Activated naive CD8-positive, alpha-beta T cell treated with anti-CD3 and anti-CD28 coated beads, Interleukin-2, amount 50 U/mL, for 16 hours (primary cell): ENCODE data around the gene CSNK1G1.
"Not testable (repeated sequence)": the region's sequence is repeated elsewhere in the genome, so short reads cannot be mapped to it uniquely, and the experiment has no call there.

Experiments
- DNase-seq: peaks from one replicate; pipeline ENCODE4 v3.0.0-alpha.2; 2020; ENCODE audit warnings: low read depth, low spot score

The CSNK1G1 gene

DNA sequence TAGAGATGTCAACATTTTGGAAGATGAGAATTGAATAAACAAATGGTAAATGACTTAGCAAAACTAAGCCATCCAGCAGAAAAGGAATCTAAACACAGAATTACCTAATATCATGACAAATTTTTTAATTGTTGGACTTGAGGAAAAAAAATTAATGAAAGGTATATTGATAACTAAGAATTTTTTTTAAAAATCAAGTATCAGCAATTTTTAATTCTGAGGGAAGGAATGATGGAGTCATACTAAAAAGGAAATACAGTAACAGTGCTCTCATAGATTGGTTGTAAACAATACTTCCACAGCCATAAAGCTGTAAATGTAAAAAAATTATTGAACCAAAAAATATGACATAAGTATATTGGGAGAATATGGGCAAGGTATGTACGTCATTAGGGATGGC lies 68.0 kb downstream of the CSNK1G1 start:
- no peak for DNase-seq

GRCh38 chr15:64286473-64286872 lies 69.5 kb downstream of the CSNK1G1 start:
- no peak for DNase-seq

DNA sequence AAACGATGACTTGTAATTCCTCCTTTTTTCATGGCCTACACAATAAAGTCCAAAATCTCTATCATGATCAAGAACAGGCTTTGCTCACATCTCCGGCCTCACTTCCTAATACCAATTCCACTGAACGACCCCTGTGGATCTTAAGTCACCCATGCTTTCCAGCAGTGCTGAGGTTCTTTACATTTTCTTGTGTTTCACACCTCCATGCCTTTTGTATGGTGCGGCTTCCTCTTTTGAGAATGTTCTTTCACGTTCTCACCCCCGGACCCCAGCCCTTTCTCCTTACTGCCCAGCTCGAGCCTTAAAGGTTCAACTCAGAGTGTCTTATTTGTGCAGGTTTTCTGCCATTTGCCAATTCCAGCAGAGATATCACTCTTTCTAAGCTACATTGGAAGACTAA lies 70.1 kb downstream of the CSNK1G1 start:
- no peak for DNase-seq

GRCh38 chr15:64285150-64285549 lies 70.8 kb downstream of the CSNK1G1 start:
- DNase-seq = no peak

- DNase-seq = no peak
These were observed 71.9 kb downstream of the CSNK1G1 start for GRCh38 chr15:64284042-64284441.

DNA sequence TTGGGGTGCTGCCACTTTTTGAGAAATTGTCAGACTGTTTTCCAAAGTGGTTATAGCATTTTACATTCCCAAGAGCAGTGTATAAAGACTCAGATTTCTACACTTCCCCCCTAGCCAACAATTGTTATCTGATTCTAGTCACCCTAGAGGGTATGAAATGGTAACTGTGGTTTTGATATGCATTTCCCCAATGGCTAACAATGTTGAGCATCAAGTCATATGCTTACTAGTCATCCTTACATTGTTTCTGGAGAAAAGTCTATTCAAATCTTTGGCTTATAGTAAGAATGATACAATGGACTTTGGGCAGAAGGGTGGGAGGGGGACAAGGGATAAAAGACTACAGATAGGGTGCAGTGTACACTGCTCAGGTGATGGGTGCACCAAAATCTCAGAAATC lies 73.3 kb downstream of the CSNK1G1 start:
- no peak for DNase-seq

DNA sequence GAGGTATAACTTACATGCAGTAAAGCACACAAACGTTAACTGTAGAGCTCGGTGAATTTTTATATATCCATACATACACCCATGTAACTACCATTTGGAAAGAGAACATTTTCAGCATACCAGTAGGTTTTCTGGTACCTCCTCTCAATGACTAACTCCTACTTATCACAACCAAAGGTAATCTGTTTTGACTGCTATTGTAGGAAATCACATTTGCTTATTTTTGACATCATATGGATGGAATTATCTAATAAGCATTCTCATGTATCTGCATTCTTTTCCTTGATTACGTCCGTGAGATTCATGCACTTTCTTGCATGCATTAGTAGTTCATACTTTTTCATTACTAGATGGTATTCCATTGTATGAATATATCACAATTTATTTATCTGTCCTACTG lies 76.8 kb downstream of the CSNK1G1 start:
- DNase-seq = no peak

DNA sequence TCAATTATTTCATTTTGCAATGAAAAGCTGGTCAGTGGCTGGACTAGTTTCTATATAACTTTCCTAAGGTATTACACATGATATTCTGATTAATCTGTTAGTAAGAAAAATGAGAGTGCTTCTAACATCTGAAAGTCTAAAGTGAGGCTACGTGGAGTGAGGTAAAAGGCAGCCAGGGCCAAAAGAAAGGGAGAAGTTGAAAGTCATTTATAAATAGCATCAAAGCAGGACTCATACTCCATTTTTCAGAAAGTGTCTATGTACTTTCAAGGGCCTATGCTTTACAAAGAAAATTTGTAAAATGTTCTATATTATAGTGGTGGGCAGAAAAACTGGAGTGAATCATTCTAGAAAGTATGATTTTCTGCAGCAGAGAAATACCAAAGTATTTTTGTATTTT lies 80.0 kb downstream of the CSNK1G1 start:
- no peak for DNase-seq

GRCh38 chr15:64274341-64274950 lies 81.5 kb downstream of the CSNK1G1 start:
- DNase-seq = no peak

GRCh38 chr15:64267331-64267973 lies 88.5 kb downstream of the CSNK1G1 start:
- no peak for DNase-seq

DNA sequence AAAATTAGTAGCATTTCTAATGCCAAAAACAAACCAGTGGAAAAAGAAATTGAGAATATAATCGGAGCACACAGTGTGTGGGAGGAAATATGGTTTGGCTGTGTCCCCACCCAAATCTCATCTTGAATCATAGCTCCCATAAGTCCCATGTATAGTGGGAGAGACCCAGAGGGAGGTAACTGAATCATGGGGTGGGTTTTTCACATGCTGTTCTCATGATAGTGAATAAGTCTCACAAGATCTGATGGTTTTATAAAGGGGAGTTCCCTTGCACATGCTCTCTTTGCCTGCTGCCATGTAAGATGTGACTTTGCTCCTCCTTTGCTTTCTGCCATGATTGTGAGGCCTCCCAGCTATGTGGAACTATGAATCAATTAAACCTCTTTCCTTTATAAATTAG lies 90.8 kb downstream of the CSNK1G1 start:
- DNase-seq = not testable (repeated sequence)

DNA sequence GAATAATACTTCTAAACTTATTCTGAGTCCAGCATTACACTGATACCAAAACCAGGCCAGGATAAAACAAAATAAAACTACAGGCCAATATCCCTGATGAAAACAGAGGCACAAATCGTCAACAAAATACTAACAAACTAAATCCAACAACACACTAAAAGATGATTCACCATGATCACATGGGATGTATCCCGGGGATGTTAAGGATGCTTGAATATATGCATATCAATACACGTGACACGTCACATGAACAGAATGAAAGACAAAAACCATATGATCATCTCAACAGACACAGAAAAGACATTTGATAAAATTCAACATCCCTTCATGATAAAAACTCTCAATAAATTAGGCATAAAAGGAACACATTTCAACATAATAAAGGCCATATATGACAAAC lies 91.5 kb downstream of the CSNK1G1 start:
- DNase-seq = no peak

DNA sequence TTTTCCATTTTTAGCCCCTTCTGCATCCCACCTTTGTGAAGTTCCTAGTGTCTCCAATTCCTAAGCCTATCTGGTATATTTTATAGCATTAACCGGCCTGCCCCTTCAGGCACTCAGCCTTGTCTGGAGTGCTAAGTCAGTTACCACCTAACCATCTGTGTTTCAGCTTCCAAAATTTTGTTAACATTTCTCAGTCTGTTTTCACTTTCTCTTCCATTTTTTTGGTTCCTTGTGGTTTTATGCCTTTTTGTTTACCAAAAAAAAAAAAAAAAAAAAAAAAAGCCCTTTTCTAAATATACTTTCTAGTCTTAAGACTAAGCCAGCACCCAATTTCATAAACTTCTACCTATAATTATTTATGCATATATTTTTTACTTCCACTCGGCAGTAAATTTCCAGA lies 92.4 kb downstream of the CSNK1G1 start:
- DNase-seq = no peak

DNA sequence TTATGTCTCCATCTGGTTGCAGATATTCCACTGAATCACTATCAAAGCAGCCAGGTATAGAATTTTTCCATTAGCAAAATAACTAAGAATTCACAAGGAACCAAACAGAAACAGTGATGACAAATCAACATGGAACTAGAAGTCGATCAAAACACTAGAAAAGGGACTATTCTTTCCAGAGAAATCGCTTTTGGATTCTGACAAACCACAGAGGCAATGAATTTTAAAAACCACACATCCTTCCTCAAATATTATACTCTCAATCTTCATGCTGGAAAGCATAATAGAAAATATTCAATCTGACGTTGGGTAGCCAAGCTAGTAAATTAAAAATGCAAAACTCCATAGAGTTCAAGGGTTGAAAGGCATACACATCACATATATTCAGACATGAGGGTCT lies 99.9 kb downstream of the CSNK1G1 start:
- DNase-seq = no peak

DNA sequence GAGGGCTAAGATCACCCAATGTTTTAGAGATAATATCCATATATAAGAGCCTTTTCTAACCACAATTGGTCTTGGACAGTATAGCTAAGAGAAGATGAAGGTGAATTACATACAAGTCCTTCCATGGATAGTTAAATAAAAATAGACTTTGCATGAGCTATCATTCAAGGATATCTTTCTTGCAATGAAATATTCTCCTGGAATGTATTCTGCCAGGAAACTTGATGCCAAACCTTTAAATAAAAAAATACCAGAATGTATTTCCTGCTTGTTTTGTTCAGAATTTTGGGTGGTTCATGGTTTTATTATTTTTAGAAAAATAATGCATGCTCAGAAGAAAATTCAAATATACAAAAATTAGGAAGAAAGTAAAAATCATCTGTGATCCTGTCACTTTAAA lies 104.3 kb downstream of the CSNK1G1 start:
- no peak for DNase-seq

GRCh38 chr15:64251121-64251520 lies 104.9 kb downstream of the CSNK1G1 start:
- DNase-seq = no peak

DNA sequence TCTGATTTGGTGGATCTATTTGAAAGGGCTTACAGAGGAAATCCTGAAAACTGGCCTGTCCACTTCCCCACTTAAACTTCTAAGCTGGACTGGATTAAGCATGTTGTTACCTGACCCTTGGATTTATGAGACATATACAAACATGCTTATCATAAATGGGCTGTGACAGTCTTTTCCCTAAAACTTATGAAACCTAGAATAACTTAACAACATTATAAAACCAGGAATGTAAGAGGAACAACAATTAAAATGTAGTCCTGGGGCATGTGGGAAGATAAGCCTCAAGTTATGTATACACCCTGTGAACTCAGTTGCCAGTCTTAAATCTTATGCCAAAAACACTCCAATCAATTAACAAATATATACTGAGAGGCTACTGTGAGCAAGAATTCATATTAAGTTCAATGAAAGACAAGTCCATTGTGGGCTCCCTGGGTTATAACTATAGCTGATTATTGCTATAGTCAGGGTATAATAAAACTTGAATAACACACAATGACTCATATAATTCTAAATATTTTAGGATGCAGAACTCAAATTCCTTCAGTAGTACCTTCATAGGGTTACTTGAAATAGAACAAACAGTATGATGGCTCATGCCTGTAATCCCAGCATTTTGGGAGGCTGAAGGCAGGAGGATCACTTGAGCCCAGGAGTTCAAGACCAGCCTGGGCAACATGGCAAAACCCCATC lies 105.9 kb downstream of the CSNK1G1 start:
- no peak for DNase-seq

DNA sequence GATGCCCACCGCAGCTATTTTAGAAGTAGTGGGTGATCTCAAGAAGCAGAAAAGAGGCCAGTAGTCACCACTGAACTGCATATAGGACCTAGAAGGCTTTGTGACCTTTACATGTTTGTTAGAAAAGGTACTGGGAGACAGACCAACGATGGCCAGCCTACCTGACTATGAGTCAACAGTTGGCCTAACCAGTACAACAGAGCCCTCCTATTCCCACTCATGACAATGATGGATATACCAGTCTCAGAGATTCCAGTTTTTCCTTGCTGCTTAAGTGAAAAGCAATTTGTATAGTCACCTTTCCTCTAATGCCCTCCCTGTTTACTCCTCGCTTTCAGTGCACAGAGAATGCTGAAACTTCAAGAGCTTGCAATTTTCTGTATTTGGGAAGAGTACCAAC lies 106.6 kb downstream of the CSNK1G1 start:
- no peak for DNase-seq

- no peak for DNase-seq
These were observed 107.9 kb downstream of the CSNK1G1 start for GRCh38 chr15:64247906-64248541.

- DNase-seq = no peak
These were observed 108.5 kb downstream of the CSNK1G1 start for GRCh38 chr15:64247535-64247905.

GRCh38 chr15:64246364-64247189 lies 109.4 kb downstream of the CSNK1G1 start:
- peak; percentile 4 for DNase-seq

- DNase-seq = no peak
These were observed 110.6 kb downstream of the CSNK1G1 start for GRCh38 chr15:64245405-64245804.
